ENCODE data around the gene SLC2A9.

The SLC2A9 gene

DNA sequence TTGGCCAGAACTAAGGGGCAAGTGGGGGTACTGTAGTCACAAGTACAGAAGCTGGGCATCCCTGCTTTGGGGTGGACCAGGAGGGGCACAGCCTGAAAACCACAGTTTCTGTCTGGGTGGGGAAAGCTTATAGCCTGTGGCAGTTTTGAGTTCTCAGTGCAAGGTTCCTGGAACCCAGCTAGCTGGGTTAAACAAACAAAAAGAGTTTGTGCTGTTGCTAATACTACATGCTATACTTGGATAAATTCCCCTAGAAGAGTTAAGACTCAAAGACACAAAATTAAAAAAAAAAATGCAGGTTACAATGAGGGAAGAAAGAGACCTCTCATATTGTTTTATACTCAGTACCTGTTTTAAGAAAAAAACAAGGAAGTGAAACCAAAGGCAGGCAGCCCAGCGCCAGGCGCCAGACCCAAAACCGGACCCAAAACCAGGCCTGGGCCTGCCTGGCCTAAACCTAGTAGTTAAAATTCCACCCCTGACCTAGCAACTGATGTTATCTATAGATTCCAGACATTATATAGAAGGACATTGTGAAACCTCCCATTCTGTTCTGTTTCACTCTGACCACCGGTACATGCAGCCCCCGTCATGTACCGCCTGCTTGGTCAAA, 50.8 kb downstream of the SLC2A9 start:
- in situ Hi-C loops (cut with MboI; ENCODE audit: low sequenced_read_pairs), result no loop called here

DNA sequence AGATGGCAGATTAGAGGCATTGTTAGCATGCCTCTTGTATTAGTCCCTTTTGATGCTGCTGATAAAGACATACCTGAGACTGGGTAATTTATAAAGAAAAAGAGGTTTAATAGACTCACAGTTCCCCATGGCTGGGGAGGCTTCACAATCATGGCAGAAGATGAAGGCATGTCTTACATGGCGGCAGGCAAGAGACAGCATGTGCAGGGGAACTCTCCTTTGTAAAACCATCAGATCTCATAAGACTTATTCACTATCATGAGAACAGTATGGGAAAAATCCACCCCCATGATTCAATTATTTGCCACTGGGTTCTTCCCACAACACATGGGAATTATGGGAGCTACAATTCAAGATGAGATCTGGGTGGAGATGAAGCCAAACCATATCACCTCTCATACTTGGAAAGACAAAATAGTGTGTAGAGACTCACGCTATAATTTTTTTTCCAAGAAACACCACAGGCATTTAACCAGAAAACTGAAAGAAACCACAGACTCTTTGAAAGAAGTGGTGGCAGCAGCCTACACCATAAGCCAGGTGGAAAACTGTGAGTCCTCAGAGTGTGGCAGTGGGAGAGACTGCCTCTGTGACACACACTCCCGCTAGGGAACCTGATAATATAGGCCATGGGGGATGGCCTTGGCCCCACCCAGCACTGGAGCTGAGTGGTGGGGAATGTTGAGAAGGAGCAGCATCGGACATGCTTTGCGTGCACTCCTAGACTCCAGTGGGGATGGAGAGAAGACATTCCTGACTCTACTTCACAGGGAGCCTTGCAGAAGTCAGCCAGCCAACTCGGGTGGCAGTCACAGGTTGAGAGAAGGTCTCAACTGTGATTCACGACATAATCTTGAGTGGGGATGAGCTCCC, 51.5 kb downstream of the SLC2A9 start:
- in situ Hi-C loops (cut with MboI; ENCODE audit: low sequenced_read_pairs), result no loop called here

DNA sequence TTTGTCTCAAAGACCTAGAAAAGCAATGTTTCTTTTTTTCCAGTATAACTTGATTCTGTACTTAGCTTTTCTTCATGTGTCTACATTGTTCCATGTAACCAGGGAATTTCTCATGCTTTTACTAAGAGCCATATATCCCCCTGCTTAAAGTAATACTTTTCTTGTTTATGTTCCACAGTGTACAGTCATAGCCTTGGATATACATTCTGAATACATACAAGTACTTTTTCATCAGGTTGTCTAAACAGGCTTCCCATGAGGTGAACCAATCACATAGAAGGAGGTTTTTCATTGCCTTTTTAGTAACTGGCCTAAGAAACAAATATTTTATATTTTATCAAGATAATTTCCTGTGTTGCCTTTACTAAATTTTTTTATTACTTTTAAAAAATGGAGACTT, 52.8 kb downstream of the SLC2A9 start:
- in situ Hi-C loops (cut with MboI; ENCODE audit: low sequenced_read_pairs), result no loop called here

DNA sequence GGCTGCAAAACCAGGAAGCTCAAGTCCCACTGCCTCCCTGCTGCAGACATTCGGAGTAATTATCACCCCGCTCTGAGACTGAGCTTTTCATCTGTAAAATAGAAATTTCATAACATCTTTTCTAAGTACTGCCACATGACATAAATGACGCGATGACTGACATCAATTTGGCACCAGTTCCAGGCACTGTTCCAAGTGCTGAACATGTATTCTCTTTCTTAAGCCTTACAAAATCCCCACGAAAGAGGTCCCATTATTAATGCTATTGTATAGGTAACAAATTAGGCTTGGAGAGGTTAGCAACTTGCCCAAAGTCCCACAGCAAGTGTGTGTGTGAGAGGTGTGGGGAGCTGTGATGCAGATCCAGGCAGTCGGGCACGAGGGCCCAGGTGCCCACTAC, 56.4 kb downstream of the SLC2A9 start:
- in situ Hi-C loops (cut with MboI; ENCODE audit: low sequenced_read_pairs), result no loop called here

DNA sequence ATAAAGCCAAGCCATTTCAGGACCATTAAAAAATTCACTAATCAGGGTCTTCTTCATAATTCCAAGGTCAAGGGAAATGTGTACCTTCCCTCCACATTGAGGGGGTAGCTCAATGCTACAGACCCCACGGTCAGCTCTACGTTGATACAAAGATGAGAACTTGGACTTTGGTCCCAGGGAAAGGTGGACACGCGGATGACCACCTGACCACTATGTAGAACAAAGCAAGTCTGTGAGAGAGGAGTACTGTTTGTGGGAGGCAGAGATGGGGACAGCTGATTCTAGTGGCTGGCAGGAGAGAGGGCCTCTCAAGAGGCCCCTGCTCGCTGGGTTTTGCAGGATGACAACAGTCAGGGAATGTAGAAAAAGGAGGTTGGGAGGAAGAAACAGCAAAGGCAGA, 58.0 kb downstream of the SLC2A9 start:
- in situ Hi-C loops (cut with MboI; ENCODE audit: low sequenced_read_pairs), result no loop called here

DNA sequence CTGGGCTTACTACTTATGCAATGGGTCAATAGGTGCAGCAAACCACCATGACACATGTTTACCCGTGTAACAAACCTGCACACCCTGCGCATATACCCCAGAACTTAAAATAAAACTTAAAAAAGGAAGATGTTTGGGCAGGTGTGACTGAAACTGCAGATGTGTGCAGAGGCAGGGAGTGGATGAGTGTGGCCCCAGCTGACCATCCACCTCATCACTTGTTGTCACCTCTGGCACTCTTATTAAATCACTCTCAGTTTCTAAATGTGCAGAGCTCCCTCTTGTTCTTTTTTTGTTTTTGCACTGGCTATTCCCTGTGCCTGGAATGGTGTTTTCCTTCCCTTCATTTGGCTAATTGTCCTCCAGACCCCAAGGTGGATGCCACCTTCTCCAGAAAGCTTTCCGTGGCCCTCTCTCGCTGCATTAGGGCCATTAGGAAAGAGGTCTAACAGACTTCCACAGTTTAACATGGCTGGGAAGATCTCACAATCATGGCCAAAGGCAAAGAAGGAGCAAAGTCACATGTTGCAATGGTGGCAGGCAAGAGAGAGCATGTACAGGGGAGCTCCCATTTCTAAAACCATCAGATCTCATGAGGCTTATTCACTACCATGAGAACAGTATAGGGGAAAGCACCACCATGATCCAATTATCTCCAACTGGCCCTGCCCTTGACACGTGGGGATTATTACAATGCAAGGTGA, 58.5 kb downstream of the SLC2A9 start:
- in situ Hi-C loops (cut with MboI; ENCODE audit: low sequenced_read_pairs), result no loop called here

DNA sequence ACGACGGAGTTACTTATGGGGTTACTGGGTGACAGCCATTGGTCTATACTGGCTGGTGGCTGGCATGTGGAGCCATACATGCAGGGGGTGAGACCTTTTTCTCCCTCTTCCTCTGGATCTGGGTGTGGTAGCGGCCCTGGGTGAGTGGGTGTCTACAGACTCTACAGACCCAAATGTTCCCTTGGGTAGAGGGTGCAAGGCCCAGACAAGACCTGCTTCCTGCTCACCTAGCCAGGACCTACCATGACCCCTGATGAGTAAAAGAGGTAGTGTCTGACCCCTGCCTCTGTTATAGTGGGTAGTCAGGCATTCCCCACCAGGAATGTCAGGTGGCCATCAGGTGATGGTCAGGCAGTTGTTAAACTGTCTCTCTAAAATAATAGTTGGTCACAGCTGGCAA, 66.8 kb downstream of the SLC2A9 start:
- in situ Hi-C loops (cut with MboI; ENCODE audit: low sequenced_read_pairs), result no loop called here

DNA sequence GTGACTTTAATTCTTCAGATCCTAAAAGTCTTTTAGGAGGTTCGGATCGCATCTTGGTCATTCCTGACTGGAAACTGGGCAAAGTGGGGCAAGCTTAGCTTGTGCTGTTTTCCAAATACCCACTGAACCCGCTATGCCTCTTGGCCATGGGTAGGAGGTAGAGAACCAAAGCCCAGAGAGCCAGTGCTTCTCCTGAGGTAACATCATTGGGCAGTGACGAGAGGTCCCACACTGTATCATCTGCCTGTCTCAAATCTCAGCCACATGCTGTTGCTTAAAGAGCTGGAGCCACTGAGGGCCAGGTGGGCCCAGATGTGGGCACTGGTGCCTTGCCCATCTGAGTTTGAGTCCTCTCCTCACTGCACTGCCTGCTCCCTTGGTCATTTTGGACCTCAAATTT, 68.2 kb downstream of the SLC2A9 start:
- in situ Hi-C loops (cut with MboI; ENCODE audit: low sequenced_read_pairs), result no loop called here

DNA sequence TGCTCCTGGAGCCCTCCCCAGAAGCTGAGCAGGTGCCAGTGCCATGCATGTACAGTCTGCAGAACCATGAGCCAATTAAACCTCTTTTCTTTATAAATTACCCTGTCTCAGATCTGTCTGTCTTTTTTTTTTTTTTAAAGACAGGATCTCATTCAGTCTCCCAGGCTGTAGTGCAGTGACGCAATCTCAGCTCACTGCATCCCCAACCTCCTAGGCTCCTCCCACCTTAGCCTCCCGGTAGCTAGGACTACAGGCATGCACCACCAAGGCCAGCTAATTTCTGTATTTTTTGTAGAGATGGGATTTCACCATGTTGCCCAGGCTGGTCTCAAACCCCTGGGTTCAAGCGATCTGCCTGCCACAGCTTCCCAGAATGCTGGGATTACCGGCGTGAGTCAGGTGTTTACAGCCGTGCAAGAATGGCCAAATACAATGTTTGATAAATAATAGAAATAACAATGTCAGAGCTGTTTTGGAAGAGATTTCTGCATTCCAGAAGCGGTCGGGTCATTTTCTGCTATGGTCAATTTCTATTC, 68.8 kb downstream of the SLC2A9 start:
- in situ Hi-C loops (cut with MboI; ENCODE audit: low sequenced_read_pairs), result no loop called here

DNA sequence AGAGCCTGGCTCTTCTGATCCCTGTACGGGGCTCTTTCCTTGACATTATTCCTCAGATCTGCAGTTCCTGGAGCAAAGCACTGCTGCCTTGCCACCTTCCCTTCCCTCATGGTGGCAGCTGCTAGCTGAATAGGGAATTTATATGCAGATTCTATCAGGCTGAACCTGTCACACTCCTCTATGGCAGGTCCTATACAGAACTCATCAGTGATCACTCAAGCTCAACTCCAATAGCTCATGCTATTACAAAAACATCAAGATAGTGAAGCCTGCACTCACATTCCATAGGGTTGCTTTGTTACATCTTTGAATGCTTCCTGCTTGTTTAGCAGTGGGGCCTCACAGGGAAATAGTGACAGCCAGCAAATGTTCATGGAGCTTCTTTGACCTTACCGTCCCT, 71.7 kb downstream of the SLC2A9 start:
- in situ Hi-C loops (cut with MboI; ENCODE audit: low sequenced_read_pairs), result no loop called here

DNA sequence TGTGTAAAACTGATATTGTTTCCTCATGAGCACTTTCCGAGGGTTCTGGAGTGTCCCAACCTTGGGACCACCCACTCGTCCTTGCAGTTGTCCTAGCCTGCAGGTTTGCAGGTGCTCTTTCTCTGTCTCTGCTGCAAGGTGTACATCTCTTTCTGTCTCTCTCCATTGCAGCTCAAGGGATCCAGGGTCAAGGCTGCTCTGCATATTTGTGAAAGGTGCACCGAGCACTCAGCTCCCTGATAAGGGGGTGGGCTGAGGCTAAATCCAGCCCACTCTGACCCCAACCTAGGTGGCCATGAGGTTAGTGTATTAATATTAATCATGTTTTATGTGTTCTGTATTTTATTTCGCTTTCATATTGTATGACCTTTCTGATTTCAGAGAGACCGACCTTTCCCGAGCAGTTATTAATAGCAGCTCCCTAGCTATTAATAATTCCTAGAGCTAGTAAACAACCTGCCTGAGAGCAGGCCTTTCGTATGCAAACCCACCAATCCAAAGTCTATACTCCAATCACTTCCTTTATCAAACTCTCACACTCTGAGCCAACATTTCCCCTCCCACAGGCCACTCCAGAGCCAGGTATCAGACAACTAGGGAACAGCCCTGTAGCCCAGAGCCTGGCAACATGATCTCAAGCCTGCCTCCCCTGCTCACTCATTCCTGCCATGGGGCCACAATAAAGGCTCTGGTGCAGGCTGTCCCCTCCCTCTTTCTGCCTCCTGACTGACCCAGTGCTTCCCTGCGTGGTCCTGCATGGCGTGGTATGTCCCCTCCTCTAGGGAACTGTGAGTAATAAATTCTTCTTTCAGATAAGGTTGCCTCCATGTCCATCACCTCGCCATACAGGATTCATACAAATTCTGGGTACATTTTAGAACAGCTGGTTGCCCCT, 73.9 kb downstream of the SLC2A9 start:
- in situ Hi-C loops (cut with MboI; ENCODE audit: low sequenced_read_pairs), result no loop called here

DNA sequence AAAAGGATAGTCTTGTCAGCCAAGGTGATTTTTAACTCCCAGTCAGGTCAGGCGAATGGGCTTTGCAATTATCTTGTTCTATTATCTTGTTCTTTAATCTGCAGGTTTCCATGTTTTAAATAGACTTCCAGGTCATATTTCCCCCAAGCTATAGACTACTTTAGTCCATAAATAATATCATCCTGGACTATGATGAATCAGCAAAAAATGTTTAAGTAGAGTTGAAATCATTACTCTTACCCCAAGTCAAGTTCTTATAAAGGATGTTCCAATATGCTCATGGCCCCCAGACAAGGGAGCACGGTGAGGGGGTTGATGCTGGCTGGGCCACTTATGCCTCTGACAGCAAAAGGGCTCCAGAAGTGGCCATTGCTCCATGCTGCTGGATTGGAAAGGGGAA, 75.1 kb downstream of the SLC2A9 start:
- in situ Hi-C loops (cut with MboI; ENCODE audit: low sequenced_read_pairs), result no loop called here

DNA sequence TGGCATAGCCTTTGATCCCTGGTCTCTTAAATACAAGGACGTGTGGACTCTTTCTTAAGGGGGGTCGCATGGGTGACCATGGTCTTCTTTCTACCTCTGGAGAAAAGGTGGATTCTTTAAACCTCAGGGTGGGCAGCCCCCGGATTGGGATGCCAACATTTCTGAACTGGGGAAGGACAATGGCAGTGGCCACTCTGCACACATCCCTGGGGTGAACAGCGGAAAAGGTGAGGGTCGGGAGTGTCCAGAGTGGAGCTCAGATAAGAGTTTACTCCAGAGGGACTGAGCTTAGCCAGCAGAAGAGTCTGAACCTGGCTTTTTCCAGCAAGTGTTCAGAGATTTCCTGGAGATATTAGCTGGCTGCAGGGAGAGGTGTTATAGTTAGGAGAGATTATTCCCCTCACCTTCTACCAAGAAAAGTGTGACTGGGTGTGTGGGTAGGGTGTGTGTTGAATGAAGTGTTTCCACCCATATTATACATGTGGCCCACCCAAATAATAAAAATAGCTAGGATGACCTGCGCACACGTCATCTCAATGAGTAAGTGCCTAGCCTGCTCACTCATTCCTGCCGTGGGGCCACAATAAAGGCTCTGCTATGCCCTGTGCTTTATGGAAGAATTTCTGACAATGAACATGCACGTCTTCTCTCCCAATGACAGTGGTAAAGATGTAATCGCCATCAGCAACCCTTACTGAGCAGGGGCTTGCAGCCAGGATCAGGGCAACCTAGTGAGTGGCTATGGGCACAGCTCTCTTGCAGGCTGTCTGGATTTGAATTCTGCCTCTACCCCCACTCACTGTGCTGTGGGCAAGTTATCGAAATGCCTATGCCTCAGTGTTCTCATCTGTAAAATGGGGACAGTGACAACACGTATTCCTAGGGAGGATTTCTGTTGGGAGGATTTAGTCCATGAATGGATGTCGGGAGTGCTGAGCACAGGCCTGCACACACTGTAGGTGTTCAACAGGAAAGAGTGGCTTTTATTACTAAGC, 76.6 kb downstream of the SLC2A9 start:
- in situ Hi-C loops (cut with MboI; ENCODE audit: low sequenced_read_pairs), result no loop called here

DNA sequence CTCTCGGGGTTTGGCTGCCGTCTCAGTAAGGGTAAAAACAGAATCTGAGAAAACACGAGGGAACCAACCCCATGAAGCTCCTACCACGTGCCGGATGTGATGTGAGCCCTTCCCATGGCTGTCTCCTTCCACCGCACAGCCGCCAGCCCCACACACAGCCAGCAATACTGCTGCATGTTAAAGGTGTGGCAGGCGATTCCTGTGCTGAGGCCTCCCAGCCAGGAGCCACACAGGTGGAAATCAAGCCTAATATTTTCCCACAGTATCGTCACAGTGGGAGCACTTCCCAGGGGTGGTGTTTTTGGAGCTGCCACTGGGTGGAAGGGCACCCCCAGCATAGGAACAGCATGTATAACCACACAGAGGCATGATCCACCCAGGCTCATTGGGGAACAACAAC, 77.5 kb downstream of the SLC2A9 start:
- in situ Hi-C loops (cut with MboI; ENCODE audit: low sequenced_read_pairs), result no loop called here

DNA sequence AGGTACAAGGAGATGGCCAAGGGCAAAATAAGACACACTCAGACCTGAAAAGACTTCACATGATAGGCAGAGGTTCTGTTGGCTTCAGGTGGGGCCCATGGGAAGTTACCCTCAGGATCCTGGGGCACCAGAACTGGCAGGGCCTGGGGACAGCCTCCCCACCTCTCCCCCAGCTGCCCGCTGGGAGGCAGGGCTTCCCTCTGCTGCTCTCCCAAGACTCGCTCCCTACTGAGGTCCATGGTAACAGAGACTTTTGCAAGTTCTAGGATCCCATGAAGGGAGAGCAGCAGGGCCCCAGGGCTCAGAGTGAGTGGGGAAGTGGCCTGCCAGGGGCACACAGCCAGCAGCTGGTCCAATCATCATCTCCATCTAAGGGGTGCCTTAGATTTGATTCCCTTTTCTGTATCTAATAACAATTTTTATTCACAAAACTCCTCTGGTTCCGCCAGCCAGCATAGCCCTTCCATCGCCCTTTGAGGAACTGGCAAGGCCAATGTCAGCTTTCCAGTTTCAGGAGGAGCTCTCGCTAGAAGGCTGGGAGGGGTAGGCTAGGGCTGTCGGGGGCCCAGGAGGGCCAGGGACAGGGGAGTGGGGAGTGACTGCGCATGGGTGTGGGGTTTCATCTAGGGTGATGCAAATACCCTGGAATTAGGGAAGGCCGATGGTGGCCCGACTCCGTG, 78.2 kb downstream of the SLC2A9 start:
- in situ Hi-C loops (cut with MboI; ENCODE audit: low sequenced_read_pairs), result no loop called here

DNA sequence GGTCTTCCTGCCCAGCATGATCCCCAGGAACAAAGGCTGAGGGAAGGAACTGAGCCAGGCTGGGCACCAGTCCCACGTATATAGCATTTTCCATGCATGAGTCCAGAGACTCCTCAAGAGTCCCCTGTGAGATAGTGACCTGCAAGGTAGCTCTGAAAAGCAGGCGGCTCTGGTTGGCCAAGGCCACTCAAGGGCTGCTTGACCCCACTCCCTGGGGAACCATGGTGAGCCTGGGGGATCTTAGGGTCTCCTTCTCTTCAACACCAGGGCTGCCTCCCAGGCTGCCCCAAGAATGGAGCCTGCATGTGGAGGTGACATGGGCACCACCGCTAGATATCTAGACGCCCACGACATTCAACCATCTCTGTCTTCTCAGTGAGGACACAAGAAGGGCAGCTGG, 79.2 kb downstream of the SLC2A9 start:
- in situ Hi-C loops (cut with MboI; ENCODE audit: low sequenced_read_pairs), result no loop called here

DNA sequence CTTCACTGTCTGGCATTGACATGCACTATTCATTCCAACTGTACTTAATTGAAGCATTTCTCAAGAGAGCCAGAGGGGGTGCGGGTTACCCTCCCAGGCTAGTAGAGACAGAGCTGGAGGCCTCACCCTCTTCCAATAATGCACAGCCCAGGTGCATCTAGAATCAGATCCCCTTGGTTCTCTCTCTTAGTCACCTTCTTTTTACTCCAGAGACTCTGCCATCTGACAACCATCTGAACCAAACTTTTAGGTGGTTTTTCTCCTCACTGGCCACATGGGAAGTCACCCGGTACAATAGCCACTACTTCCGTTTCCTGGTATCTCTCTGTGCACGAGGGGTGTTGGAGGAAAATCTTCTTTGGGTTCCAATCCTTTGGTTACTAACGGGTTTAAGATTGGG, 81.3 kb downstream of the SLC2A9 start:
- in situ Hi-C loops (cut with MboI; ENCODE audit: low sequenced_read_pairs), result no loop called here

DNA sequence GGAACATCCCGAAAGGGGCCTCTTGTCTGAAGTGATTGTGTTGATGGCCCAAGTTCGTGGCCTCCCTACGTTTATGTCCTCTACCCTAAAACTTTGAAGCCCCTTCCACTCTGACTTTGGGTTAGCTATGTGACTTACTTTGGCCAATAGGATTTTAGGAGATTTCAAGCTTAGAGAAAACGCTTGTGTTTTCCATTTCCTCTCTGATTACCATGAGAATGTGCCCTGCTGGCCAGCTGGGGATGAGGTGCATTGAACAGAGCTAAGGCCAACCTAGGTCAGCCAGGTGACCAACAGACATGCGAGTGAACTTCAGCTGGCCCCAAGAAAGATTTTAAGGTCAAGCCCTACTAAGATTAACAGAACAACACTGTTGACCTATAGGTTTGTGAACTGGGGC, 82.4 kb downstream of the SLC2A9 start:
- in situ Hi-C loops (cut with MboI; ENCODE audit: low sequenced_read_pairs), result no loop called here

DNA sequence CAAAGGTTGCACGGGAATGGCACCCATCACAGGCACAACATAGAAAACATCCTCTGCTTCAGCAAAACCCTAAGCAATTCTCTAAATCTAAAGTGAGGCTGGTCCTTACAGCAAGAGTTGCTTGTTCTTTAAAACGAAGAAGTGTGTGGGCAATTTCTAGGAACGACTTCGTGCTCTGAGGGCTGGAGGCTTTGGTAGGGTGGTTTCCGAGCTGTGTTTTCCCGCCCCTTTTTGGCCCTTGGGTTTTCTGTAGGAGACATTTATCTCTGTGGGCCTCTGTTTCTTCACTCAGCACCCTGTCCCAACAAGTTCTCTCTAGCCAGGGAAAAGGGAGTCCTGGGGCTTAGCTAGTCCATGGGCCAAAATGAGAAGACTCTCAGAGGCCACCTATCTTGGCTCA, 84.2 kb downstream of the SLC2A9 start:
- in situ Hi-C loops (cut with MboI; ENCODE audit: low sequenced_read_pairs), result no loop called here

Measured in HL-60/S4 treated with retinoic acid at 250 ng/mL for 4 days and 3 days (cell line).